ENCODE results near the gene NACC1. TPM values are rescaled to one million over a fixed set of nuclear protein-coding genes. Genes with fewer than 3 reads are reported as not detected.

NACC1 gene
- total and polyA plus RNA-seq, 2 donors (not counting 3 experiments of a cell fraction or from before 2014, with no cell fraction given) = 97.6 to 120 TPM

DNA sequence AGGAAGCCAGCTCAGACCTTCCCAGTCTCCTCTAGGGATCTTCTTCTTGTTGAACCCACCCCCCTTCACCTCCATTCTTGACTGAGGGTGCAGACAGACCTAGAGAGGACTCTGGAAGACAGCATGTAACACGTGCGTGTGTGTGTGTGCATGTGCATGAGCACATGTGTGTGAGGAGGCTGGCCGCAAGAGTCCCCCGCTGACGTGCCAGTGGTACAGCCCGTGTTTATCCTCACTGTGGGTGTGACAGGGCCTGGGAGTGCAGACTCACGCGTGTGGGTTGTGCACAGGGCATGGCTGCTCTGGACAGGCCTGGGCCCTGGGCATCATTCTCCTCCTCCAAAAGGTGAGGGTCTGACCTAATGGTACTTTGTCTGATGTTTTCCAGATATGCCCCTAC is 41.7 kb upstream of the NACC1 start:
- Histone ChIP-seq H3K9me3 (replicated peaks; ENCODE audit: control insufficient read depth, insufficient read depth, low read length) (no peaks in the 10 kb centered on the region), H2AFZ (ENCODE audit: low read depth, low read length) (no peak overlapping the region), H3K4me3 (replicated peaks in 1 of 3; ENCODE audit: insufficient read depth in 1 of 3, low read depth in 1 of 3, low read length in 3 of 3) (no peak overlapping the region), H3K9ac (replicated peaks; ENCODE audit: extremely low read depth, insufficient read depth, low read length) (no peak overlapping the region), H3K36me3 (ENCODE audit: control insufficient read depth in 2 of 2, extremely low read depth in 1 of 2, insufficient read depth in 2 of 2, low read length in 2 of 2) (peaks cover 0 to 8% of the 10 kb centered on the region in 2 experiments), H3K4me1 (ENCODE audit: control insufficient read depth, extremely low read depth, insufficient read depth, low read length) (peaks cover 4% of the 10 kb centered on the region), H3K4me2 (ENCODE audit: insufficient read depth, low read length) (no peak overlapping the region), H3K27me3 (ENCODE audit: control insufficient read depth in 2 of 2, insufficient read depth in 2 of 2, low read length in 2 of 2) (no peaks in the 10 kb centered on the region), H4K20me1 (replicated peaks; ENCODE audit: control insufficient read depth, extremely low read depth, insufficient read depth, low read length) (no peaks in the 10 kb centered on the region), H3K27ac (ENCODE audit: insufficient read depth, low read depth, low read length) (no peak overlapping the region), H3K79me2 (ENCODE audit: control insufficient read depth, insufficient read depth, low read length) (no peaks in the 10 kb centered on the region), H3K9me1 (replicated peaks; ENCODE audit: control insufficient read depth, extremely low read depth, insufficient read depth, low read length) (no peaks in the 10 kb centered on the region)
- TF ChIP-seq, protein P1, sequence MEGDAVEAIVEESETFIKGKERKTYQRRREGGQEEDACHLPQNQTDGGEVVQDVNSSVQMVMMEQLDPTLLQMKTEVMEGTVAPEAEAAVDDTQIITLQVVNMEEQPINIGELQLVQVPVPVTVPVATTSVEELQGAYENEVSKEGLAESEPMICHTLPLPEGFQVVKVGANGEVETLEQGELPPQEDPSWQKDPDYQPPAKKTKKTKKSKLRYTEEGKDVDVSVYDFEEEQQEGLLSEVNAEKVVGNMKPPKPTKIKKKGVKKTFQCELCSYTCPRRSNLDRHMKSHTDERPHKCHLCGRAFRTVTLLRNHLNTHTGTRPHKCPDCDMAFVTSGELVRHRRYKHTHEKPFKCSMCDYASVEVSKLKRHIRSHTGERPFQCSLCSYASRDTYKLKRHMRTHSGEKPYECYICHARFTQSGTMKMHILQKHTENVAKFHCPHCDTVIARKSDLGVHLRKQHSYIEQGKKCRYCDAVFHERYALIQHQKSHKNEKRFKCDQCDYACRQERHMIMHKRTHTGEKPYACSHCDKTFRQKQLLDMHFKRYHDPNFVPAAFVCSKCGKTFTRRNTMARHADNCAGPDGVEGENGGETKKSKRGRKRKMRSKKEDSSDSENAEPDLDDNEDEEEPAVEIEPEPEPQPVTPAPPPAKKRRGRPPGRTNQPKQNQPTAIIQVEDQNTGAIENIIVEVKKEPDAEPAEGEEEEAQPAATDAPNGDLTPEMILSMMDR (IDR thresholded peaks at IDR 0.05; ENCODE audit: extremely low read depth in 1 of 2, insufficient read depth in 1 of 2, low read depth in 1 of 2, low read length in 2 of 2) = no peak
- TF ChIP-seq JUN (IDR thresholded peaks at IDR 0.05; ENCODE audit: borderline replicate concordance, insufficient read depth, insufficient read length, low read depth) = no peak
- TF ChIP-seq GATA2 (IDR thresholded peaks at IDR 0.05; ENCODE audit: insufficient read depth, insufficient read length, low read depth, low read length) = no peak
- no peak for TF ChIP-seq POLR2AphosphoS5 (IDR thresholded peaks at IDR 0.05; ENCODE audit: insufficient read depth, low read depth, low read length)
- no peak for TF ChIP-seq POLR2A (IDR thresholded peaks at IDR 0.05; ENCODE audit: low read depth, low read length)
- dilution Hi-C loops (cut with MboI; ENCODE audit: extremely low pct_ligation_motif_present, low sequenced_read_pairs) = no loop called here
- no TSS peak for BruUV-seq (replicated peaks)
- DNase-seq (ENCODE audit: low read depth, low spot score) = no peak
- FAIRE-seq = no peak
- ChIA-PET POLR2A (no interaction called here), CTCF (interaction anchor here (3.7 to 4.2 kb wide), 2 partner anchors 43 to 99 kb away, joined by 14 to 32 read pairs; no protein-coding TSS in a partner anchor)
- intact Hi-C loops (cut with micrococcal nuclease) = no loop called here

DNA sequence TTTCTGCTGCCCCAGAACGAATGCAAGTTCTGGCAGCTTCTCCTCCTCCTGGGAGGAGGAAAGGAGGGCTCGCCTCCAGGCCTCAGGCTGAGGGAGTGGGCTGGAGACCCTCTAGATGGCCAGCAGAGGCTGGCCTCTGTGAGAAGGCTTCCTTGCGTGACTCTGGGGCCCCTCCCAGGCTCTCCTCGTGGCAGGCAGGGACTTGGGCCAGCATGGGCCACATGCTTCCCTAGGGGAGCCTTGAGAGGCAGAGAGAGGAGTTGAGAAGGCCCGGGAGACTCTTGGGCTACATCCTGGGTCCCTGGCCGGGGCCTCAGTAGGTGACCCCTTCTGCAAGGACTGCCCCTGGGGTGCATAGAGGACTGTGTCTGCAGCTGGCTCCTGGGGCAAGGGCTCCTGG is 41.3 kb upstream of the NACC1 start:
- Histone ChIP-seq H3K9me1 (replicated peaks; ENCODE audit: control insufficient read depth, extremely low read depth, insufficient read depth, low read length) (no peaks in the 10 kb centered on the region), H3K27me3 (ENCODE audit: control insufficient read depth in 2 of 2, insufficient read depth in 2 of 2, low read length in 2 of 2) (no peaks in the 10 kb centered on the region), H2AFZ (ENCODE audit: low read depth, low read length) (no peak overlapping the region), H3K27ac (ENCODE audit: insufficient read depth, low read depth, low read length) (no peak overlapping the region), H3K9me3 (replicated peaks; ENCODE audit: control insufficient read depth, insufficient read depth, low read length) (no peaks in the 10 kb centered on the region), H3K79me2 (ENCODE audit: control insufficient read depth, insufficient read depth, low read length) (no peaks in the 10 kb centered on the region), H3K4me1 (ENCODE audit: control insufficient read depth, extremely low read depth, insufficient read depth, low read length) (peaks cover 4% of the 10 kb centered on the region), H3K4me2 (ENCODE audit: insufficient read depth, low read length) (no peak overlapping the region), H3K4me3 (replicated peaks in 1 of 3; ENCODE audit: insufficient read depth in 1 of 3, low read depth in 1 of 3, low read length in 3 of 3) (no peak overlapping the region), H4K20me1 (replicated peaks; ENCODE audit: control insufficient read depth, extremely low read depth, insufficient read depth, low read length) (no peaks in the 10 kb centered on the region), H3K36me3 (ENCODE audit: control insufficient read depth in 2 of 2, extremely low read depth in 1 of 2, insufficient read depth in 2 of 2, low read length in 2 of 2) (peaks cover 0 to 8% of the 10 kb centered on the region in 2 experiments), H3K9ac (replicated peaks; ENCODE audit: extremely low read depth, insufficient read depth, low read length) (no peak overlapping the region)
- DNase-seq (ENCODE audit: low read depth, low spot score) = no peak
- CTCF ChIA-PET = interaction anchor here (3.7 to 4.7 kb wide), 4 partner anchors 15 to 99 kb away, joined by 14 to 32 read pairs (median 24); no protein-coding TSS in a partner anchor
- FAIRE-seq = no peak
- dilution Hi-C loops (cut with MboI; ENCODE audit: extremely low pct_ligation_motif_present, low sequenced_read_pairs) (no loop called here), intact Hi-C loops (cut with micrococcal nuclease) (no loop called here)
- no TSS peak for BruUV-seq (replicated peaks)
- TF ChIP-seq JUN (IDR thresholded peaks at IDR 0.05; ENCODE audit: borderline replicate concordance, insufficient read depth, insufficient read length, low read depth) = no peak
- TF ChIP-seq, protein P2, sequence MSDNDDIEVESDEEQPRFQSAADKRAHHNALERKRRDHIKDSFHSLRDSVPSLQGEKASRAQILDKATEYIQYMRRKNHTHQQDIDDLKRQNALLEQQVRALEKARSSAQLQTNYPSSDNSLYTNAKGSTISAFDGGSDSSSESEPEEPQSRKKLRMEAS (IDR thresholded peaks at IDR 0.05; ENCODE audit: insufficient read depth, insufficient read length) = no peak
- no peak for TF ChIP-seq EZH2 (IDR thresholded peaks at IDR 0.05; ENCODE audit: borderline replicate concordance, low read depth, low read length, severe bottlenecking)
- TF ChIP-seq POLR2A (IDR thresholded peaks at IDR 0.05; ENCODE audit: low read depth, low read length) = no peak
- TF ChIP-seq GATA2 (IDR thresholded peaks at IDR 0.05; ENCODE audit: insufficient read depth, insufficient read length, low read depth, low read length) = no peak
- no peak for TF ChIP-seq POLR2AphosphoS5 (IDR thresholded peaks at IDR 0.05; ENCODE audit: insufficient read depth, low read depth, low read length)
- POLR2A ChIA-PET = no interaction called here
